HG03045 (cell line): Measurements from ENCODE around the gene SNX20.
A peak's percentile ranks its signal among the peaks of the same experiment; 100 is the strongest.

ENCODE experiments used
- ATAC-seq: cut with Tn5 transposase; IDR thresholded peaks from one replicate; pipeline ENCODE4 v1.9.1; 2021; ENCODE audit warnings: mild to moderate bottlenecking, moderate library complexity; ENCODE audit not compliant: unreplicated experiment

SNX20 gene

DNA sequence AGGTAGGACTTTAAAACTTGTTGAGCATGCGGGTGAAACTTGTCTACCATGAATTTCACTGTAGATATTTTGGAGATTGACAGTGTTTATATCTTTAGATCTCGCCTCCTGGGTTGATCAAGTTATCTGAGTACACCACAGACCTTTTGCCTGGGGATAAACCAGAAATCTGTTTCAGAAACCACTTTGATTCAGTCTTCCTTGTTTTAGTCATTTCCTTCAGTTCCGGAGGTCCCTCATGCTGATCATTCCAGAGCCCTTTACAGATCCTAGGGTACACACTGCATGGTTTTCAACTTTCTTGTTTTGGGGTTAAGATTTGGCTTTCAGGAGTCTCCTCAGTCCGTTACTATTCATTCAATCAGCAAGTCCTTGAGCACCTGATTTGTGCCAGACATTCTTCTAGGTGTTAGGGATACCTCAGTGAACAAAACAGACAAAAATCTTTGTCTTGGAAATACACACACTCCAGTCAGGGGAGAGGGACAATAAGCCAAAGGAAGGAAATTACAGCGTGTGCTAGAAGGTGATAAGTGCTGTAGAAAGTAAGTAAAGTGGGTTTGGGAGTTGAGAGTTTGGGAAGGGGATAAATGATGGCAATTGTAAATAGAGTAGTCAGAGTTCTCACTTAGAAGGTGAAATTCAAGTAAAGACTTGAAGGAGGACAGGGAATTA is 24.5 kb upstream of the SNX20 start:
- no peak for ATAC-seq

DNA sequence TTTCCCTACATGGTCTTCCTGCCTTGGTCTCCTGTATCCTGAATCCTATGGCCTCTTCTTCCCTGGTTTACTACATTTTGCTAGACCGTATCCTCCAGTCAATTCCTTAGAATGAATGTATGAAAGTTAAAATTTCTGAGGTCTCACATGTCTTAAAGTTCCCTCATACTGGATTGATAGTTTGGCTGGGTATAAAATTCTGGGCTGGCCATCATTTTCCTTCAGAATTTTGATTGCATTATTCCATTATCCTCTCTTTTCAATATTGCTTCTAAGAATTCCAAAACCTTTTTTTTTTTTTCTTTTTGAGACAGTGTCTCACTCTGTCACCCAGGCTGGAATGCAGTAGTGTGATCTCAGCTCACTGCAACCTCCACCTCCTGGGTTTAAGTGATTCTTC is 23.1 kb upstream of the SNX20 start:
- no peak for ATAC-seq

DNA sequence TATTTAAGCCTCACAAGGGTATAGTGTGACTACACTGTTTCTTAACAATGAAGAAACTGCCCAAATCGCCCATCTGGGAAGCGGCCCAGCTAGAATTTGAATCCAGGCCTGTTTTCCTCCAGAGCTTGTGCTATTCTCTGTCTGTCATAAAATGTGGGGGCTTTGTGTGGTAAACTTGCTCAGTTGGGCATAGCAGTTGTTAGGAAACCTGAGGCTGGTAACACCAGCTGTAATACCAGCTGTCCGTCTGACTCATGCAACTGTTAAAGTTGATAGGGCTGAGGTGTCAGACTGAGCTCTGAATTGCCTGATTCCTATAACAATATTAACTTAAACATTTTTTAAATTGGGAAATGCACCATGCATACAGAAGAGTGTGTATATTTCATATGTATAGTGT is 21.6 kb upstream of the SNX20 start:
- no peak for ATAC-seq

DNA sequence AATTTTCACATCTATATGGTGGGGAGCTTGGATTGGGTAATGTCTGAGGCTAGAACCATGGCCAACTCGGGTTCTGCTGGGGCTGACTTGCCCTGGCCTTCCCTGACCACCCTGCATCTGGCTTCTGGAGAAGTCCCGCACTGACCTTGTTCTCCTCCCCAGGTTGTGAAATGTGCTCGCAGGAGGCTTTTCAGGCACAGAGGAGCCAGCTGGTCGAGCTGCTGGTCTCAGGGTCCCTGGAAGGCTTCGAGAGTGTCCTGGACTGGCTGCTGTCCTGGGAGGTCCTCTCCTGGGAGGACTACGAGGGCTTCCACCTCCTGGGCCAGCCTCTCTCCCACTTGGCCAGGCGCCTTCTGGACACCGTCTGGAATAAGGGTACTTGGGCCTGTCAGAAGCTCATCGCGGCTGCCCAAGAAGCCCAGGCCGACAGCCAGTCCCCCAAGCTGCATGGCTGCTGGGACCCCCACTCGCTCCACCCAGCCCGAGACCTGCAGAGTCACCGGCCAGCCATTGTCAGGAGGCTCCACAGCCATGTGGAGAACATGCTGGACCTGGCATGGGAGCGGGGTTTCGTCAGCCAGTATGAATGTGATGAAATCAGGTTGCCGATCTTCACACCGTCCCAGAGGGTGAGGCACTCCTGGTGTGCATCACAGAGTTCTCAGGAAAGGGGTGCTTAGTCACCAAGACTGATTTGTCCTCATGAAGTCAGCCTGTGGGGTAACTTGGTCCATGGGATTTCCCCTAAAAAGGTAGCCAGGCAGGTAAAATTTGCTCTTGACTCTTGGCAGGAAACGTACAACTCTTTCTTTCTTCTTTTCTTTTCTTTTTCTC is 18.4 kb upstream of the SNX20 start:
- ATAC-seq: no peak

DNA sequence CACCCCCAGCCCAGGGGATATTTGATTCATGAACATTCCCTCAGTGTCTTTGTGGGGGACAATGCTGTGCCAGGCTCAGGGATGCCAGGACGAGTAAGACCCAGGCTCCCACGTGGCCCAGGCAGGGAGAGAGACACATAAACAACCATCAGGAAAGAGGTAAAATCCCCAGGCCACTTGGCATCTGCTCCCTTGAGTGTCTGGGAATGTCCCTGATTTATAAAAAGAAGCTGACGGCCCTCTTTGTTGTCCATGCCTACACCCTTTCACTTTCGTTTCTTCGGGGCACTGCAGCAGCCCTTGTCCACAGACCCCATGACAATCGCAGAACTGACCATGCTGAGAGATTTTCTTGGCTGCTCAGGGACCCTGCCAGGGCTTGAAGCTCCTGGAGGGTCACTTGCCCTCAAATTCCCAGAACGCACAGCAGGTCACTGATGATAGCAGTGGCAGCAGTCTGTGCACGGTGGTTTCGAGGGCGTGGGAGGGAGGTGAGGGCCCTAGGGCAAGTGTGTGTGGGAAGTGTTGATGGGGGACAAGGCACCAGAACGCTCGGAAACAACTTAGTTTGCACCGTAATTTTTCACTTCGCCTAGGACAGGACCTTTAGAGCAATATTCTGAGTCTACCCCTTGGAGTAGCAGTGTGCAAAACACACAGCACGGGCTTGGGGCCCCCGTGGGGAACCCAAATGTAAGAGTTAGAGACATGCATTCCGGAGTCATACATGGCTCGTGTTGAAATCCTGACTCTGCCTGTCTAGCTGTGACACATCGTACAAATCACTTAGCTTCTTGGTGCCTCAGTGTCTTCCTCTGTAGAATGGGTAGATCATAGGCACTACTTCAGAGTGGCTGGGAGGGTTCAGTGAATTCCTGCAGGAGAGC is 17.0 kb upstream of the SNX20 start:
- peak; percentile 41 for ATAC-seq

DNA sequence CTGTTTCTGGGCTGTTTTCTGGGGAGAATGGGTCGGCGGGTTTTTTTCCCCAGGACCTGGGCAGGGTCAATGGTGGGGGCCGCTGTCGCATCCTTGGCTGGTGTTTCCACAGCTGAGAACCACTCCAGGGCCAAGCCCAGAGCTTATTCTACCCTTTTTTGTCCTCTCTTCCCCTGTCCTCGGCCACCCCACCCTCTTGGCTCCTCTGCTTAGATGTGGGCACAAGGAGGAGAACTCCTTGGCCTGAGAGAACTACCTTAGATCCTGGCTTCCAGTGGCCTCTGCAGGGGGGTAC is 16.3 kb upstream of the SNX20 start:
- no peak for ATAC-seq

DNA sequence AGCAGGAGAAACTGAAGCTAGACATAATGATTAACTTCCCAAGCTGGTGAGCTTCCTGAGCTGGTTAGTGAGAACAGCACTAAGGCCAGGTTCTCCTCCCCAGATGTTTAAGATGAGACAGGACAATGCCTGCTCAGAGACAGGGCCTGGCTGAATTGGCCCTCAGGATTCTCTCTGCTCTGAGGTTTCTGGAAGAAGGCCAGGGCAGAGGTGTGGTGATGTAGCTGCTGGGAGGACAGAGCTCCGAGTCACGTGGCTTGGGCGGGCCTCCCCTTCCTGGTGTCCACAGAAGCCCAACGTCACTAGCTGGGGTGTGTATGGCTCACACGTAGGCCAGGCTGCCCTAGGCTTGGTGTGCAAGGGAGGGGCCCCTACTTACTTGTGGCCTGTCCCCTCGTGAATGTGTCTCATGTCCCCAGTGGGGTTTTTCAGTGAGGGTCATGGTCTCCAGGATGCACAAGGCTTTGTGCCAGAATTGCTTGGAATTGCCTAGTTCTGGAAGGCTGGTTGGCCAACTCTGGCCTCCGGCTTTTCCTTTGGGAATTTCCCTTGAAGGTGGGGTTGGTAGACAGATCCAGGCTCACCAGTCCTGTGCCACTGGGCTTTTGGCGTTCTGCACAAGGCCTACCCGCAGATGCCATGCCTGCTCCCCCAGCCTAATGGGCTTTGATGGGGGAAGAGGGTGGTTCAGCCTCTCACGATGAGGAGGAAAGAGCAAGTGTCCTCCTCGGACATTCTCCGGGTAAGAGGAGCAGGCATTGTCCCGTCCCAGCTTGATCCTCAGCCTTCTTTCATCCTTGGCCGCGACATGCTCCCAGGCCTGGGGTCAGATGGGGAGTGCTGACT is 15.7 kb upstream of the SNX20 start:
- peak; percentile 61 for ATAC-seq

DNA sequence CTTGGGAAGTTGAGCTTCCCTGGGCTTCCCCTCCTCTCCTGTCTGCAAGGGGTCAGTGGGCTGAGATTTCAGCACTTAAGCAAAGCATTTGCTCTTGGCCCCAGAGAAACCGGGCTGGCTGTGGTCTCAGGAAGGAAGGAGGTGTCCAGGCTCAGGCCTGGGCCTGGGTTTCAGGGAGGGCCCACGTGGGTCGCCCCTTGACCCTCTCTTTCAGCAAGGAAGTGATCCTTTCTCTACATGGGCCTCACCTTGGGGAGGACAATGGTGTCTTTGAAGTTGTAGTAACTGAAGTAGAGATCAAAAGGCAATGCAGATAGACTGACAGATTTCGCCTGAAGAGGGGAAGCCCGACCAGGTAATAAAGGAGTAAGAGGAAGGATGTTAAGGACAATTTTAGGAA is 15.0 kb upstream of the SNX20 start:
- no peak for ATAC-seq

DNA sequence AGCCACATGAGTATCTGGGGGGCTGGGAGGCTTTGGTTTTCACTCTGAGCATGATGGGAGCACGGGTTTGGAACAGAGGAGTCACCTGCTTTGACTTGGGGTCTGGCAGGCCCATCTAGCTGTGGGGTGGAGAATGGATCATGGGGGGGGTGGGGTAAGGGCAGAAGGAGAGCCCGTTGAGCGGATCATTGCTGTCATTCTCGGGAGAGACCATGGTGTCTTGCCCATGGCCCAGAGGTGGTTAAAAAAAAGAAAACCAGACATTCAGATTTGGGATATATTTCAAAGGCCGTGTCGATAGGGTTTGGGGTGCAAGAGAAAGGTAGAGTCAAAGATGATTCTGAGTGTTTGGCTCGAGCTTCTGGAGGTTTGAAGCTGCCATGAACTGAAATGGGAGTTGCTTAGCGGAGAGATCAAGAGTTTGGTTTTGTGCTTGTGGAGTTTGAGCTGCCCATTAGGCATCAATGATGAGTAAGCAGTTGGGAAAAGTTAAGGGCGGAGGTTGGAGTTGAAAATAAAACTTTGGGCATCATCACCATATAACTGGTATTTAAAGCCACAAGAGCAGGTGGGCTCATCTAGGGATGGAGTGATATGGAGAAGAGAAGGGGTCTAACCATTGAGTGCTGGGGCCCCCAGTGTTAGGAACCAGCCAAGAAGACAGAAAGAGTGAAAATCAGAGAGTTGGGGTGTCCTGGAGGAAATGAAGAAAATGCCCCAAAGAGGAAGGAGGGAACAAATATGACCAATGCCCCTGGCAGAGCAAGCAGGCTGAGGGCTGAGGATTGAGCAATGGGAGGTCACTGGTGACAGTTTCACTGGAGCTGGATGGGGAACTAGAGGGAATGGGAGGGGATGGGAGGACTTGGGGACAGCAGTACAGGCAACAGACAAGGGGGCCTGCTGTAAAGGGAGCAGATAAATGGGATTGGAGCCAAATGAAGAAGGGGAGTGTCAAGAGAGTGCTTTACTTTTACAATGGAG is 14.2 kb upstream of the SNX20 start:
- ATAC-seq: no peak

DNA sequence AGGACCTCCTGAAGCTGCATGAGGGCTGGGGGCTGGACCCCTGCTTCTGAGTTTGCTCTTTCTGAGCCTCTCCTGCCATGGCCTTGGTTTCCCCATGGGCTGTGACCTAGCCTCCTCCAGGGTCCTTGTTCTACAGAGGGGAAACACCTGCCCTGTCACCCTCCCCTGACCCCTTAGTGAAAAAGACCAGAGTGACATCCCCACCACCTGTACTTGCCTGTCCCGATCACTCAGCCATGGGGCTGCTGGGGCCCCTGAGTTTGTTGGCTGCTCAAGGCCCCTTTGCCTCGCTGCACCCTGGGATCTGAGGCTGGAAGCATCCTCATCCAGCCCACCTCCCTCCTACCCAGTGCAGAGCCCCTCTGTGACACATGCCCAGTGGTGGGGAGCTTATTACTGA is 13.1 kb upstream of the SNX20 start:
- ATAC-seq: no peak

DNA sequence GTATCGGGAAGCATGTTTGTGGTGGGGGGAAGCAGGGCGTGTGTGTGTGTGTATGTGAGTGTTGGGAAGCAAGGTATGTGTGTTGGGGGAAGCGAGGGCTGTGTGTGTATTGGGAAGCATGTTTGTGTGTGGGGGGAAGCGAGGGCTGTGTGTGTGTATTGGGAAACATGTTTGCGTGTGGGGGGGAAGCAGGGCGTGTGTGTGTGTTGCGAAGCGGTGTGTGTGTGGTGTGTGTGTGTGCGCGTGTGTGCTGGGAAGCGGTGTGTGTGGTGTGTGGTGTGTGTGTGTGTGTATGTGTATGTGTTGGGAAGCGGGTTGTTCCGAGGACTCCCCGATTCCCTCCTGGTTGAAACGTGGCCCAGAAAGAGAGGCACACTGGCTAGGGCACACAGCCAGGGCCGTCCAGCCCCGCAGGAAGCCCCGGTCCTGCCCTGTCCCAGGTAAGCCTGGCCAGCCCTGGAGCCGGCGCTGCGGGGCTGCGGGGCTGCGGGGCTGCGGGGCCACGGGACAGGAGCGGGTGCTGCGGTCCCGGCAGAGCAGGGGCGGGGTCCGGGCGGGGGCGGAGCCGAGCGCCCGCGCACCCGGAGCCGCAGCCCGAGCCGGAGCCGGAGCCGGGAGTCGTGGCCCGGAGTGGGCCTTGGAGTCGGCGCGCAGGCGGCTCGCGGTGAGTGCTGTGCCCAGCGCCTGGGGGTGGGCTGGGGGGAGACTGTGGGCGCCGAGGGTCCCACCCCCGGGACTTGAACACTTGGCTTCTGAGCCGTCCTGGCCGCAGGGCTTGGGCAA is 12.1 kb upstream of the SNX20 start, which contains the start of gene NOD2:
TSS of gene NOD2 (plus strand) at position 608 of the 783 bp plus-strand sequence. CDS start 5,890 bp downstream, outside the sequence.
- ATAC-seq: no peak

DNA sequence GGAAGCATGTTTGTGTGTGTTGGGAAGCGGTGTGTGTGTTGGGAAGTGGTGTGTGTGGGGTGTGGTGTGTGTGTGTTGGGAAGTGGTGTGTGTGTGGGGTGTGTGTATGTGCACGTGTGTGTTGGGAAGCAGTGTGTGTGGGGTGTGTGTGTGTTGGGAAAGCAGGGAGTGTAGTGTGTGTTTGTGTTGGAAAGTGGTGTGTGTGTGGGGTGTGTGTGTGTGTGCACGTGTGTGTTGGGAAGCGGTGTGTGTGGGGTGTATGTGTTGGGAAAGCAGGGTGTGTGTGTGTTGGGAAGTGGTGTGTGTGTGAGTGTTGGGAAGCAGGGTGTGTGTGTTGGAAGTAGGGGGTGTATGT is 11.5 kb upstream of the SNX20 start:
- ATAC-seq: no peak

DNA sequence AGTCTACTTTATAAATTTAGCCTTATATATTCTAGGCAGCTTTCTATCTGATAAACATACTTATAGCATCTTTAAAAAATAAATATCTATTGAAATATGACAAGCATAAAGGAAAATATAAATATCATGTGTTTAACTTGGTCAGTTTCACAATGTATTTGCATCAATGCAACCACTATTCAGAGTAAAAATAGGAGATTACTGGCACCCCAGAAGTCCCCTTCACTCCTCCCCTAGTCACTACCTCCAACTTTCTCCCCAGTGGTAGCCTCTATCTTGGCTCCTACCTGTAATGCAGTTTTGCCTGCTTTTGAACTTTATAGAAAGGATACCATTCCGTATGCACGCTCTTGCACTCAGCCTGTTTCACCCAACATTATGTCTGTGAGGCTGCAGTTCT is 9.1 kb upstream of the SNX20 start:
- ATAC-seq: no peak

DNA sequence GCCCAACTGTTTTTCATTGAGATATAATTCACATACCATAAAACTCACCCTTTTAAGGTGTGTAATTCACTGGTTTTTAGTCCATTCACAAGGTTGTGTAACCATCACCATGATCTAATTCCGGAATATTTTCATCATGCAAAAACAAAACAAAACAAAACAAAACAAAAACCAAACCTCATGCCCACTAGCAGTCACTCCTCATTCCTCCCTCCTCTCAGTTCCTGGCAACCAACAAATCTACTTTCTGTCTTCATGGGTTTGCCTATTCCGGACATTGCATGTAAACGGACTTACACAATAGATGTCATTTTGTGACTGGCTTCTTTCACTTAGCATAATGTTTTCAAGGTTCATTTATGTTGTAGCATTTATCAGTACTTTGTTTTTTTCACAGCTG is 7.8 kb upstream of the SNX20 start:
- no peak for ATAC-seq

DNA sequence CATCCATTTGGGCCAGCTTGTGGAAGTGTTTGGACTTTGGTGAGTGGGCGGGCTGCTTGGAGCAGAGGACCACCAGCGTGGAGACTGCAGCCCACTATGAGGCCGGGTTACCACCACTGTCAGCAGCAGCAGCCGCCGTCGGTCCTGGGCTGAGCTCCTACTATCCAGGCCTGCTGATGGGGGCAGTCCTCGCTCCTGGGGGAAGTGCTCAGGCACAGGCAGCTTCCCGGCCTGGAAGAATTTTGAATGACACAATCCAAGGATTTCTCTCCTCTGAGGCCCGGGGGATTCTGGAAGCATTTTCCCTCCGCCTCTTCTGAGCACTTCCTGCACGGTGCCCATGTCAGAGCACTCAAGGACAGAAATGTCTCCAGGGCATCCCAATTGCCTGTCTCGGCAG is 7.0 kb upstream of the SNX20 start:
- ATAC-seq: no peak

DNA sequence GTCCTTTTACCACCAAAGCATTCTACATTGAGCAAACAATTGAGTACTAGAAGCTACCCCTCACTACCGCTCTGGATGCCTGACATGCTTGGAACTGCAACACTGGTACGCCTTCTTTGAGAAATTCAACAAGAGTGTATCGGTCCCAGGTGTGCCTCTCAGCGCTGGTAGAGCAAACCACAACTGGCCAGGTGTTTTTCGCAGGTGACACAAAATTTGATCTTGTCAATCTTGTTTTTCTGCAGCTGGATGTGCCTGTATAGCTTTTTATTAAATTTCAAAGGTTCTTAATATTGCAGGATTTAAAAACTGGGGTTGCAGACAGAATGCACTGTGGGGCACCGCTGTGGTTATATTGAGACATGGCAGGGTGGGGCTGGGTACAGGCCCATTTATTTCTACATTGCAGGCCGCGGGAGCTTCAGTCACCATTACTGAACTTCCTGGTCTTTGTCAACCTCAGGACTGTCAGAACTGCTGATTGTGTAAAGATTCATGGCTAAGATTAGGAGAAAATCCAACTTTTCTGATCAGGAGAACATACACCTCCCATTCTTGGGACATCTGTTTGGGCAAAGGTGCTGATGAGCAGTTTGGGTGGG is 4.5 kb upstream of the SNX20 start:
- no peak for ATAC-seq

DNA sequence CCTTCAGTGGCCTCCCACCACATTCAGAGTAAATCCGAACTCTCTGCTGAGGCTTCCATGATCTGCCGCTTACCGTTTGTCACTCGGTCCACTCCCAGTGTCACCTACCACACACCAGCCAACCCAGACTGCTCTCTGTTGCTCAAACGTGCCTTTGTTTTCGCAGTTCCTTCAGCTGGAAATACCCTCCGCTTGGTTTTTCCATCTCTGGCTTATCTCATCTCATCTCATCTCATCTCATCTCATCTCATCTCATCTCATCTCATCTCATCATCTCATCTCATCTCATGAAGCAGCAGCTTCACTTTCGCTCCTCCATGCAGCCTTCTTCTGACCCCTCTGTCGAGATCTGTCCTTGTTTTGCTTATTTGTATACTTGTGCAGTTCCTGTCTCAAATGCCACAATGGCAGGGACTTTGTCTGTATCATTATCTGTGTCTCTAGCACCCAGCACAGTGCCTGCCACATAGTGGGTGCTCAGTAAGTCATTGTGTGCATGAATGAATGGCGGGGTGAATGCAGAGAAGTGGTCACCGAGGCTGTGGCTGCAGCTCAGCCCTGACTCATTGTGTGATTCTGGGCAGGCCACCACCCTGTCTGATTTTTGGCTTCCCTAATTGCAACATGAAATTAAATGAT is 3.8 kb upstream of the SNX20 start:
- no peak for ATAC-seq
